Prostate gland (tissue), 1 donor: Measurements from ENCODE around the gene ACER2.

Experiments
- POLR2A ChIP-seq: fragments of 450-650 bp; IDR thresholded peaks from one replicate; pipeline ENCODE4 v1.6.1; 2016; ENCODE audit warnings: antibody characterized with exemption, mild to moderate bottlenecking
- POLR2AphosphoS5 ChIP-seq: sonication (generic); formaldehyde crosslinking; IDR thresholded peaks from one replicate; pipeline ENCODE4 v1.6.1; 2017; ENCODE audit warnings: antibody characterized with exemption

DNA sequence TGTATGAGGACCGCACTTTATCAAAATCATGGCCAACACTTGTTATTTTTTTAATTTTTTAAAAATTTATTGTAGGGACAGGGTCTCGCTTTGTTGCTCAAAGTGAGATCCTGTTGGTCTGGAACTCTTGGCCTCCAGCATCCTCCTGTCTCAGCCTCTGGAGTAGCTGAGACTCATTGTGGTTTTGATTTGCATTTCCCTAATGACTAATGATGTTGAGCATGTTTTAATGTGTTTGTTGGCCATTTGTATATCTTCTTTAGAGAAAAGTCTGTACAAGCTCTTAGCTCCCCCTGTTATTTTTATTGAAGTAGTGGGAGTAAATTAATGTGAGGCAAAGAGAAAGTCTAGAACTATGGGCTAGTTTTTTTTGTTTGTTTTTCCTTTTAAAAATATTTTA is 27.2 kb upstream of the ACER2 start:
- no peak for TF ChIP-seq POLR2AphosphoS5
- TF ChIP-seq POLR2A: no peak
